Measurements from ENCODE around the gene MAP3K21.

Gene MAP3K21

GRCh38 chr1:233289676-233290075 is 37.8 kb upstream of the MAP3K21 start:
- no peaks in the 10 kb centered on the region for H3K9me3 ChIP-seq (ENCODE audit: control insufficient read depth, insufficient read depth, low read depth, low read length)
- H3K27ac ChIP-seq (ENCODE audit: extremely low read depth, low read depth, low read length), result no peak overlapping the region
- ChIA-PET POLR2A (no interaction called here), CTCF (no interaction called here)
- no peak overlapping the region for H3K4me3 ChIP-seq (ENCODE audit: low read depth, low read length)
- peaks cover 14% of the 10 kb centered on the region for H3K4me1 ChIP-seq (ENCODE audit: control insufficient read depth, insufficient read depth, low read length)
- TF ChIP-seq ZNF184 (tag by site-specific recombination; IDR thresholded peaks at IDR 0.05), result no peak
- TF ChIP-seq SETDB1 (IDR thresholded peaks at IDR 0.05; ENCODE audit: insufficient read length, low read length), result no peak
- TF ChIP-seq ZNF76 (tag by site-specific recombination; IDR thresholded peaks at IDR 0.05; ENCODE audit: borderline replicate concordance, low read depth), result no peak
- no peak for TF ChIP-seq ZNF48 (tag by site-specific recombination; IDR thresholded peaks at IDR 0.05)
- no peak for TF ChIP-seq YY1 (tag by site-specific recombination; IDR thresholded peaks at IDR 0.05)
- TF ChIP-seq ZNF37A (tag by site-specific recombination; IDR thresholded peaks at IDR 0.05), result no peak
- TF ChIP-seq WT1 (tag by site-specific recombination; IDR thresholded peaks at IDR 0.05), result no peak
- no peak for TF ChIP-seq PATZ1 (tag by site-specific recombination; IDR thresholded peaks at IDR 0.05)
- TF ChIP-seq ZNF138 (tag by site-specific recombination; IDR thresholded peaks at IDR 0.05; ENCODE audit: borderline replicate concordance), result no peak
- no peak for TF ChIP-seq ZNF560 (tag by site-specific recombination; IDR thresholded peaks at IDR 0.05; ENCODE audit: borderline replicate concordance)
- TF ChIP-seq ZNF549 (tag by site-specific recombination; IDR thresholded peaks at IDR 0.05), result no peak
- TF ChIP-seq ZNF10 (tag by site-specific recombination; IDR thresholded peaks at IDR 0.05), result no peak
- TF ChIP-seq PRDM4 (tag by site-specific recombination; IDR thresholded peaks at IDR 0.05), result no peak
- TF ChIP-seq ZNF112 (tag by site-specific recombination; IDR thresholded peaks at IDR 0.05), result no peak
- no peak for TF ChIP-seq ZNF157 (tag by site-specific recombination; IDR thresholded peaks at IDR 0.05)
- no peak for TF ChIP-seq ZNF239 (tag by site-specific recombination; IDR thresholded peaks at IDR 0.05)
- H3K36me3 ChIP-seq (ENCODE audit: control insufficient read depth in 2 of 2, insufficient read depth in 1 of 2, low read length in 2 of 2), result peaks cover 0 to 17% of the 10 kb centered on the region in 2 experiments; a peak in 1 of 3 replicates

GRCh38 chr1:233290396-233291034 is 37.0 kb upstream of the MAP3K21 start:
- H3K36me3 ChIP-seq (ENCODE audit: control insufficient read depth in 2 of 2, insufficient read depth in 1 of 2, low read length in 2 of 2), result peaks cover 0 to 17% of the 10 kb centered on the region in 2 experiments; a peak in 1 of 3 replicates
- ChIA-PET CTCF (interaction anchor here (0.5 to 1.1 kb wide), 4 partner anchors 14 to 1870 kb away, joined by 3 to 4 read pairs (median 3); partner anchors contain the start of gene RBM34), POLR2A (no interaction called here)
- H3K4me3 ChIP-seq (ENCODE audit: low read depth, low read length), result no peak overlapping the region
- no peak for TF ChIP-seq ZNF692 (tag by site-specific recombination; IDR thresholded peaks at IDR 0.05)
- TF ChIP-seq REPIN1 (tag by site-specific recombination; IDR thresholded peaks at IDR 0.05; ENCODE audit: low read depth), result no peak
- TF ChIP-seq ZNF623 (tag by site-specific recombination; IDR thresholded peaks at IDR 0.05), result no peak
- TF ChIP-seq ZNF792 (tag by site-specific recombination; IDR thresholded peaks at IDR 0.05), result no peak
- no peak for TF ChIP-seq CTCF (tag by site-specific recombination; IDR thresholded peaks at IDR 0.05)
- no peak for TF ChIP-seq ZNF704 (tag by site-specific recombination; IDR thresholded peaks at IDR 0.05)
- no peak for TF ChIP-seq ZNF26 (tag by site-specific recombination; IDR thresholded peaks at IDR 0.05)
- no peak for TF ChIP-seq ZNF404 (tag by site-specific recombination; IDR thresholded peaks at IDR 0.05)
- TF ChIP-seq ZNF768 (tag by site-specific recombination; IDR thresholded peaks at IDR 0.05), result no peak
- peaks cover 14% of the 10 kb centered on the region for H3K4me1 ChIP-seq (ENCODE audit: control insufficient read depth, insufficient read depth, low read length)
- no peak overlapping the region for H3K27ac ChIP-seq (ENCODE audit: extremely low read depth, low read depth, low read length)
- H3K9me3 ChIP-seq (ENCODE audit: control insufficient read depth, insufficient read depth, low read depth, low read length), result no peaks in the 10 kb centered on the region

Data from HEK293 (cell line).